GM19240 (cell line): Measurements from ENCODE around the gene YPEL1.
"Not testable (repeated sequence)": the region's sequence is repeated elsewhere in the genome, so short reads cannot be mapped to it uniquely, and the experiment has no call there.

Source experiments
- DNase-seq: peaks from one replicate; pipeline ENCODE4 v3.0.0; 2011; ENCODE audit warnings: low spot score; ENCODE audit not compliant: insufficient read length

YPEL1 gene

GRCh38 chr22:21753374-21754111 is 17.9 kb upstream of the YPEL1 start:
- no peak for DNase-seq

GRCh38 chr22:21752276-21752675 is 16.7 kb upstream of the YPEL1 start:
- DNase-seq: no peak

- no peak for DNase-seq
Observed at GRCh38 chr22:21745948-21746347, 10.4 kb upstream of the YPEL1 start.

GRCh38 chr22:21744917-21745316 is 9.3 kb upstream of the YPEL1 start:
- not testable (repeated sequence) for DNase-seq

GRCh38 chr22:21741790-21742189 is 6.2 kb upstream of the YPEL1 start:
- DNase-seq: no peak

DNA sequence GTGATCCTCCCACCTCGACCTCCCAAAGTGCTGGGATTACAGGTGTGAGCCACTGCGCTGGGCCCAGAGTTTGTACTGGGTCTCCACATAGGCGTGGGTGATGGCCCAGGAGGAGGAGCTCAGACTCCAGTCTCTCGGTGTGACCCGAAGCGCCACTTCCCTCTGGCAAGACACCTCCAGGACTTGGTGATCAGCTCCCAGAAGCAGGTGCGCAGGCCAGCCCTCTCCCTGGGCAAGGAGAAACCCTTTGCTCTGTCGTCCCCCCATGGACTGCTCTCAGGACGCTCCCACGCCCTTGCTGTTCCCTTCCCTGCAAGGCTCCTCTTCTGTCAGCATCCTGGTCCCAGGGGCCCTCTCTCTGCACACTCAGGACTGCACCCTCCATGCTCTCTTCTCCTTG is 5.5 kb upstream of the YPEL1 start:
- DNase-seq: no peak

GRCh38 chr22:21739828-21740377 is 4.3 kb upstream of the YPEL1 start:
- no peak for DNase-seq

- DNase-seq: no peak
Observed at GRCh38 chr22:21738966-21739365, 3.4 kb upstream of the YPEL1 start.

DNA sequence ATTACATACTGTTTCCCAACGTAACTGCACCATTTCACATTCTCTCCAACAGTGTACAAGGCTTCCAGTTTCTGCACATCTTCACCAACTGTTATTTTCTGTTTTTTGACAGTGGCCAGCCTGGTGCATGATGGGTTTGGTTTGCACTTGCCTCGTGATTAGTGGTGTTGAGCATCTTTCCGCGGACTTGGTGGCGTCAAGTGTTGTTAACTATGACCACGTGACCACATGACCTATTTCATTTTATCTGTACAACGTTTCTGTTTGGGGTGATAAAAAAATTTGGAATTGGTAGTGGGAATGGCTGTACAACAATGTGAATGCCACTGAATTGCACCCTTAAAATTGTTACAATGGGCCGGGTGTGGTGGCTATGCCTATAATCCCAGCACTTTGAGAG is 2.5 kb upstream of the YPEL1 start:
- no peak for DNase-seq

DNA sequence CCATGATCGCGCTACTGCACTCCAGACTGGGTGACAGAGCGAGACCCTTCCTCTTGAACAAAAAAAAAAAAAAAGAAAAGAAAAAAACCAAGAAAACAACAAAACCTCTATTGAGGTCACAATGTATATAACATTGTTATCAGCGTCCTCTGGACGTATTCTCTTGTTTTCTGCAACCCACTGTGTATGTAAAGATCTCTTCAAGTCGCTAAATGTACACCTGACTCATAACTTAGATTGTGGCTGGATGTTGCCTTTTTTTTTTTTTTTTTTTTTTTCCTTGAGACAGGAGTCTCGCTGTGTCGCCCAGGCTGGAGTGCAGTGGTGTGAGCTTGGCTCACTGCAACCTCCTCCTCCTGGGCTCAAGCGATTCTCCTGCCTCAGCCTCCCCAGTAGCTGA is 1.4 kb upstream of the YPEL1 start:
- DNase-seq: no peak

DNA sequence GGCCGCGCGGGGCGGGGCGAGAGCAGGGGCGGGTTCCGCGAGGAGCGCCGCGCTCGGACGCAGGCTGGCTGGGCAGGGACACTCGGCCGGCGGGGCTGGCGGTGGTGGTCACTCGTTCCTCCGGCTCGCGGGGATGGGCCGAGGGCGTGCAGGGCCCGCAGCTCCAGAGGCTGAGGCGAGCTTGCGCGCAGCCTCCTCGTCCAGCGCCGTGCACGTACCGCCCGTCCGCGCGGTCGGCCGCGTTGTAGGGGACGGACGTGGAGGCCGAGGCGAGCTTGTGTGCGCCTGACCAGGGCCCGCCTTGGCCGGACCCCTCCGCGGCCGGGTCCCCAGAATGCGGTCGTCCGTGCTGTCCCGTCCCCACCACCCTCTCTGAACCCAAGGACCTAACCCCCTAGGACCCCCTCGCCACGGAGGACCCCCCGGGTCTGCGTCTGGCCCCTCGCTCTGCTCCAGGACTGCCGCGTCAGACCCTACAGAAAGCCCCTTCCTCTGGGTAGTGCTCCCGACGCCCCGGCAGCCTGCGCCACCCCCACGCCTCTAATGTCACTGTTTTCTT is 569 bp upstream of the YPEL1 start:
- no peak for DNase-seq

GRCh38 chr22:21734540-21735199 is 924 bp downstream of the YPEL1 start:
- no peak for DNase-seq

GRCh38 chr22:21731503-21731902 is 4.1 kb downstream of the YPEL1 start:
- no peak for DNase-seq

GRCh38 chr22:21730535-21731308 is 4.9 kb downstream of the YPEL1 start:
- no peak for DNase-seq

DNA sequence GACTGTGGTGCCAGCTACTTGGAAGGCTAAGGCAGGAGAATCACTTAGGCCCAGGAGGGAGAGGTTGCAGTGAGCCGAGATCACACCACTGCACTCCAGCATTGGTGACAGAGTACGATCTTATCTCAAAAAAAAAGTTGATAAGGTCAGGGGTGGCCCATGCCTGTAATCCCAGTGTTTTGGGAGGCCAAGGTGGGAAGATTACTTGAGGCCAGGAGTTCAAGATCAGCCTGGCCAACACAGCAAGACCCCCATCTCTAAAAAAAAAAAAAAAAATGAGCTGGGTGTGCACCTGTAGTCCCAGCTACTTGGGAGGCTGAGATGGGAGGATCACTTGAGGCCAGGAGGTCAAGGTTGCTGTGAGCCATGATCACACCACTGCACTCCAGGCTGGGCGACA is 6.4 kb downstream of the YPEL1 start:
- not testable (repeated sequence) for DNase-seq

GRCh38 chr22:21728270-21728669 is 7.3 kb downstream of the YPEL1 start:
- no peak for DNase-seq

DNA sequence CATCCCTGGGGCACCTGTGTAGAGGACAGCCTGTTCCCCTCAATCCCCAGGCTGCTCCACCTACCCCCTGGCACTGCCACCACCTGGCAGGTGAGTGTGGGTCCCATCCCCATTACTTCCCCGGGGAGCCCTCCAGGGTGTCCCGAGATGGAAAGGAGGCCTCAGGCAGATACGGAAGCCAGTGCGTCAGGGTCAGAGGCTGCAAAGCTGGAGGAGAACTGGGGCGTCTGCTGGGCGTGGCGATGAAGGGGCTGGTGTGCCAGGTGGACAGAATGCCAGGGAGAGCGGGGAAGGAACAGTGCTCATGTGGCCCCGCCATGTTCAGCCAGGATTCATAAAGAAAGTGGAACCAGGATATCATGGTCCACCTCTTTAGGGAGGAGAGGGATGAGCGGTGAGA is 7.8 kb downstream of the YPEL1 start:
- no peak for DNase-seq

DNA sequence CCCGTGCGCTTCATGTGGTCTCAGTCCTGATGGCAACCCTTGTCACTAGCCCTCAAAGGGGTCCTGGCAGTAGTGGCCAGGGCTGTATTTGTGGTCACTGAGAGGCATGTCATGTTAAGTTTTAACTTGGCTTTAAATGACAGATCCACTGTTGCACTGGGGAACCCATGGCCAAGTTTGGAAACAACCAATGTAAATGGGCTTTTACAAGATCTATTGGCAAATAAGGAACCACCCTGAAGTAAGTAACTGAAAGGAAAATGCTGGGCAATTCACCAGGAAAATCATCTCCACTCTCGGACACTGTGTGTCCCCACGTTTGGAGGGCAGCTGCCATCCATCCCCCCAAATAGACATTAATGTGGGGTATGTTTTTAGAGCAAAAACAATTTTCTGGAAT is 8.4 kb downstream of the YPEL1 start:
- no peak for DNase-seq

DNA sequence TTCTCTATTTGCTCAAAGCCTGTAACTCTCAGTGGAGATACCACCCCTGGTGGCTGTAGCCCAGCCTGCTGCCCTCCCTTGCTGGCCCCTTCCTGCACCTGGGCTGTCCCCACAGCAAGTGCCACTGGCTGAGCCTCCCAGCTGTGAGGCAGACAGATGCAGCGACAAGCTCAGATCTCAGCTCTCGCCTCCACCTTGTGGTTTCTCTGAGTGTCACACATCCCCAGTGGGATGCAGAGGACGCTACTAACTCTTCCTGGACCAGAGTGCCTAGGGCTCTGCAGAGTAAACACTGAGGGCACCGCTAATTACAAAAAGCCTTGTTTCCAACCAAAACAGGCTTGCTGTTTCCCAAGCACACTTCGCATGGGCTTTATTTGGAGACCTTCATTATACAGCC is 8.9 kb downstream of the YPEL1 start:
- DNase-seq: peak; percentile 35

GRCh38 chr22:21725956-21726649 is 9.5 kb downstream of the YPEL1 start:
- DNase-seq: no peak

GRCh38 chr22:21724496-21724895 is 11.1 kb downstream of the YPEL1 start:
- DNase-seq: not testable (repeated sequence)
